Measurements from ENCODE around the gene ASB1. TPM values are rescaled to one million over a fixed set of nuclear protein-coding genes. Genes with fewer than 3 reads are reported as not detected.

Gene ASB1
- total and polyA plus RNA-seq, 2 of the 13 experiments (the other 11 are each of a cell fraction or from before 2014, with no cell fraction given) = 48.6 to 49.2 TPM

- TF ChIP-seq, protein P1, sequence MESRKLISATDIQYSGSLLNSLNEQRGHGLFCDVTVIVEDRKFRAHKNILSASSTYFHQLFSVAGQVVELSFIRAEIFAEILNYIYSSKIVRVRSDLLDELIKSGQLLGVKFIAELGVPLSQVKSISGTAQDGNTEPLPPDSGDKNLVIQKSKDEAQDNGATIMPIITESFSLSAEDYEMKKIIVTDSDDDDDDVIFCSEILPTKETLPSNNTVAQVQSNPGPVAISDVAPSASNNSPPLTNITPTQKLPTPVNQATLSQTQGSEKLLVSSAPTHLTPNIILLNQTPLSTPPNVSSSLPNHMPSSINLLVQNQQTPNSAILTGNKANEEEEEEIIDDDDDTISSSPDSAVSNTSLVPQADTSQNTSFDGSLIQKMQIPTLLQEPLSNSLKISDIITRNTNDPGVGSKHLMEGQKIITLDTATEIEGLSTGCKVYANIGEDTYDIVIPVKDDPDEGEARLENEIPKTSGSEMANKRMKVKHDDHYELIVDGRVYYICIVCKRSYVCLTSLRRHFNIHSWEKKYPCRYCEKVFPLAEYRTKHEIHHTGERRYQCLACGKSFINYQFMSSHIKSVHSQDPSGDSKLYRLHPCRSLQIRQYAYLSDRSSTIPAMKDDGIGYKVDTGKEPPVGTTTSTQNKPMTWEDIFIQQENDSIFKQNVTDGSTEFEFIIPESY (CRISPR knock-in tag; IDR thresholded peaks at IDR 0.05) = no peak
- TF ChIP-seq CENPT (CRISPR knock-in tag; IDR thresholded peaks at IDR 0.05; ENCODE audit: low read depth) (no peak), ATF3 (CRISPR knock-in tag; IDR thresholded peaks at IDR 0.05) (no peak)
These were observed 7.7 kb upstream of the ASB1 start (continued) for GRCh38 chr2:238418999-238419546.

DNA sequence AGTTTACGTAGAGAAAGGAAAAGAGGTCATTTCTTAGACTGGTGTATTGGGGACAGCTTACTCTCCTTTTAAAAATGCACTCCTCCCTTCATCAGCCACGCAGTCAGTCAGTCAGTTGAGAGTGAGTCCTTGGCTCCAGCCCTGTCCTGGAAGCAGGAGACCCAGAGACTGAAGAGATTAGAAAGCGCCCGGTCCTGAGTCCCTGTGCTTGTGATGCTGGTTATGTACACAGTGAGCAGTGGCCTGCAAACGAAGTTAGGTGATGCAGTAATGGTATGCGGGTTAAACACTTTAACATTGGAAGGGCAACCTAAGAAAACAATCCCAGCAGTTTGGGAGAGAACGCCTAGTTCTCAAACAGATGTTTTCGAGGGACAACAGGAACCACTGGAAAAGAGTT is 6.3 kb upstream of the ASB1 start:
- no peak for DNase-seq (ENCODE audit: low spot score)
- Histone ChIP-seq H3K9me3 (ENCODE audit: low read length) (no peaks in the 10 kb centered on the region), H4K20me1 (ENCODE audit: insufficient read depth, low read length) (no peaks in the 10 kb centered on the region), H3K79me2 (ENCODE audit: insufficient read depth, low read length) (no peaks in the 10 kb centered on the region), H3K27me3 (ENCODE audit: control insufficient read depth in 1 of 2, insufficient read depth in 2 of 2, low read length in 2 of 2) (no peaks in the 10 kb centered on the region), H3K4me2 (ENCODE audit: low read depth, low read length) (no peak overlapping the region), H3K36me3 (replicated peaks in 1 of 2; ENCODE audit: control insufficient read depth in 1 of 2, insufficient read depth in 2 of 2, low read length in 2 of 2) (no peaks in the 10 kb centered on the region), H3K27ac (ENCODE audit: extremely low read length, insufficient read depth, low read length) (no peak overlapping the region), H3K4me1 (ENCODE audit: insufficient read depth, low read length) (peaks cover 2% of the 10 kb centered on the region), H2AFZ (ENCODE audit: low read length) (no peak overlapping the region), H3K4me3 (replicated peaks in 1 of 3; ENCODE audit: insufficient read depth in 1 of 3, low read depth in 2 of 3, low read length in 3 of 3) (no peak overlapping the region), H3K9ac (ENCODE audit: insufficient read depth, low read depth, low read length) (no peak overlapping the region)
- POLR2A ChIA-PET = no interaction called here
- ATAC-seq = no peak
- CTCF ChIA-PET (ENCODE audit: low intra/inter-chr PET ratio, low total read pairs) = no interaction called here
- intact Hi-C loops (cut with micrococcal nuclease; ENCODE audit: unreplicated experiment) = no loop called here
- 82% methylated on average over 8 of the region's 8 CpGs for WGBS (ENCODE audit: low lambda C conversion rate)
- in situ Hi-C loops (cut with HindIII; ENCODE audit: extremely low pct_ligation_motif_present, low pct_unique_long_range_greater_than_20kb) = no loop called here
- FAIRE-seq = no peak
- no TSS peak for BruUV-seq (replicated peaks)
- TF ChIP-seq ZBTB1 (CRISPR knock-in tag; IDR thresholded peaks at IDR 0.05; ENCODE audit: borderline replicate concordance) = no peak
- TF ChIP-seq ZNF33B (CRISPR knock-in tag; IDR thresholded peaks at IDR 0.05) = no peak
- no peak for TF ChIP-seq ARNTL (CRISPR knock-in tag; IDR thresholded peaks at IDR 0.05)
- no peak for TF ChIP-seq SRY (CRISPR knock-in tag; IDR thresholded peaks at IDR 0.05)
- no peak for TF ChIP-seq GMEB2 (CRISPR knock-in tag; IDR thresholded peaks at IDR 0.05; ENCODE audit: low read depth)
- no peak for TF ChIP-seq SIN3A (IDR thresholded peaks at IDR 0.05; ENCODE audit: borderline replicate concordance, low read depth, low read length)
- no peak for TF ChIP-seq MATR3 (CRISPR knock-in tag; IDR thresholded peaks at IDR 0.05)
- no peak for TF ChIP-seq GTF3A (CRISPR knock-in tag; conservative IDR thresholded peaks at IDR 0.05)
- TF ChIP-seq ZNF205 (CRISPR knock-in tag; IDR thresholded peaks at IDR 0.05) = no peak
- TF ChIP-seq SRSF1 (optimal IDR thresholded peaks at IDR 0.05; ENCODE audit: low read depth, low read length) = no peak
- no peak for TF ChIP-seq ZFP62 (CRISPR knock-in tag; IDR thresholded peaks at IDR 0.05)
- TF ChIP-seq RBM39 (IDR thresholded peaks at IDR 0.05; ENCODE audit: low read depth, low read length, poor library complexity, severe bottlenecking) = no peak
- TF ChIP-seq KDM2A (CRISPR knock-in tag; IDR thresholded peaks at IDR 0.05; ENCODE audit: borderline replicate concordance, low read depth) = no peak
- TF ChIP-seq TEAD2 (CRISPR knock-in tag; IDR thresholded peaks at IDR 0.05) = no peak
- no peak for TF ChIP-seq ZBTB42 (CRISPR knock-in tag; IDR thresholded peaks at IDR 0.05)
- no peak for TF ChIP-seq PAWR (CRISPR knock-in tag; IDR thresholded peaks at IDR 0.05; ENCODE audit: borderline replicate concordance)
- TF ChIP-seq, protein P2, sequence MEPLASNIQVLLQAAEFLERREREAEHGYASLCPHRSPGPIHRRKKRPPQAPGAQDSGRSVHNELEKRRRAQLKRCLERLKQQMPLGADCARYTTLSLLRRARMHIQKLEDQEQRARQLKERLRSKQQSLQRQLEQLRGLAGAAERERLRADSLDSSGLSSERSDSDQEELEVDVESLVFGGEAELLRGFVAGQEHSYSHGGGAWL (CRISPR knock-in tag; IDR thresholded peaks at IDR 0.05) = no peak
- no peak for TF ChIP-seq THYN1 (CRISPR knock-in tag; IDR thresholded peaks at IDR 0.05; ENCODE audit: borderline replicate concordance, low read depth)

All from HepG2 (cell line).